GM18511 (cell line): ENCODE data around the gene PLA2G4D.

ENCODE experiments used
- ATAC-seq: cut with Tn5 transposase; IDR thresholded peaks from one replicate; pipeline ENCODE4 v1.9.1; 2021; ENCODE audit warnings: mild to moderate bottlenecking, moderate library complexity; ENCODE audit not compliant: unreplicated experiment

The PLA2G4D gene

DNA sequence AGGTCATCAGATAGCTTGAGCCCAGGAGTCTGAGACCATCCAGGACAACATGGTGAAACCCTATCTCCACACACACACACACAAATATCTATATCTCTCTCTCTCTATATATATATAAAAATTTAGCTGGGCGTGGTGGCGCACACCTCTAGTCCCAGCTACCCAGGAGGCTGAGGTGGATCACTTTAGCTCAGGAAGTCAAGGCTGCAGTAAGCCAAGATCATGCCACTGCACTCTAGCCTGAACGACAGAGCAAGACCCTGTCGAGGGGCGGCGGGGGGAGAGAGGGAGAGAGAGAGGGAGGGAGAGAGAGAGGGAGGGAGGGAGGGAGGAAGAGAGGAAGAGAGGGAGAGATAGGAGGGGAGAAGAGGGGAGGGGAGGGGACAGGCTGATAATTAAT lies 34.1 kb upstream of the PLA2G4D start:
- no peak for ATAC-seq

DNA sequence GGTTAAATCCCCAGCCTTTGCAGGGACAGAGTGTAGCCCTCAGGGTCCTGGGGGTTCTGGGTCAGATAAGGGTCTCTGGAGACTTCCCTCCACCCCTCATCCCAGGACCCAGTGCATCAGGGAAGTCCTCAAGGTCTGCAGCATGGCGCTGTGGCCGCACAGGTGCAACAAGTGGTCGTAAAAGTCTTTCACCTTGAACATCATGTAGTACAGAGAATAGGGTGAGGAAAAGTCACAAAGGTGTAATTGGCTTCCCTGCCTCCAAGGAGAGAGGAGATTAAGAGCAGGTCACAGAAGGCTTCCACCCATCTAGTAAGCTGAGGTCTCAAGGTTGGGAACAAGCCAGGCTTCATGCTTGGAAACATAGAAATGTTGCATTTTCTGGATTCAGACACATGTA lies 29.2 kb upstream of the PLA2G4D start:
- no peak for ATAC-seq

- ATAC-seq: no peak
These were observed 27.3 kb upstream of the PLA2G4D start for GRCh38 chr15:42121682-42122081.

- ATAC-seq: no peak
These were observed 26.7 kb upstream of the PLA2G4D start for GRCh38 chr15:42121021-42121420.

DNA sequence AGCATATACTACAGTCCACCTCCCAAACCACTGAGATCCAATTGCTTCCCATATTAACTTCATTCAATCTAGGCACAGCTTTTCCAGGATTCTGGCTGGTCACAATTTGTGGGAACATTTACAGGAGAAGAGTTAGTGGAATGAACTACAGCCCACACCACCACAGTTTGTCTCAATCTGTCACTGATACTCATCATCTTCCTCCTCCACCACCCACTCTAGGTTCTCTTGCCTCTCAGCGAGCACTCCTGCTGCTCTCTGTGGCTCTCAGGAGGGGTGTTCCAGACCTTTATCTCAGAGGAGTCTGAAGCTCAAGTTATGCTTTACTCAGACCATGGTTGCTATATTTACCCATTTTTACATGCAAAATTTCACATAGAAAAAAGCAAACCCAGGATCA lies 25.9 kb upstream of the PLA2G4D start:
- ATAC-seq: no peak

DNA sequence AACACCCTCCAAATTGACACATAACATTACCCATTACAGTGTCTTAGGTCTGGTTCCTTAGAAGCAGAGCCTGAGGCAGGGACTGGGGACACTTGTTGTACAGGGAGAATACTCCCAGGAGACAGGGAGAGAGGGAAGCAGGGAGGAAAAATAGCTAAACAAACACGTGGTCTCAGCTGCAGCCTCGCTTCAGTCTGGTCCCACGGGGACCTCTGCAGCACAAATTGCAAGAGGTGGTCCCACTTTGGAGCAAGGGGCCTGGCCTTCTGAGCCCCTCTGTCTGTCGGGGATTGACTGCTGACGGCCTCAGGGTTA lies 25.0 kb upstream of the PLA2G4D start:
- no peak for ATAC-seq

- ATAC-seq: no peak
These were observed 24.5 kb upstream of the PLA2G4D start for GRCh38 chr15:42118650-42119445.

GRCh38 chr15:42111924-42112323 lies 17.6 kb upstream of the PLA2G4D start:
- no peak for ATAC-seq

DNA sequence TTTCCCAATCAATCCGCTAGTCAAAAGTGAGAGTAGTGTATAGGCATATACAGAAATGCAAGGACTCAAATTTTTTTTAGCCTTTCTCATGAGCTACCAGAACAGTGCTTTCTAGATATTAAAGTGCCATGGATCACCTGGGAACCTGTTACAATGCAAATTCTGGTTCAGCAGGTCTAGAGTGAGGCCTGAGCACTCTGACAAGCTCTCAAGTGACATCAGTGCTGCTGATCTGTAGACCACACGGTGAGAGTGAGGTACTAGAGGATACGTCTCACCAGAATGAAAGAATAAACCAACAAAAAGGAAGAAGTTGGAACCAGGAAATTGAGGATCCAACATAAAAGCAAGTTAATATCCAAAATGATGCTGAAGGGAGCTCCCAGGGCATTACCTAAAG lies 16.0 kb upstream of the PLA2G4D start:
- ATAC-seq: no peak

DNA sequence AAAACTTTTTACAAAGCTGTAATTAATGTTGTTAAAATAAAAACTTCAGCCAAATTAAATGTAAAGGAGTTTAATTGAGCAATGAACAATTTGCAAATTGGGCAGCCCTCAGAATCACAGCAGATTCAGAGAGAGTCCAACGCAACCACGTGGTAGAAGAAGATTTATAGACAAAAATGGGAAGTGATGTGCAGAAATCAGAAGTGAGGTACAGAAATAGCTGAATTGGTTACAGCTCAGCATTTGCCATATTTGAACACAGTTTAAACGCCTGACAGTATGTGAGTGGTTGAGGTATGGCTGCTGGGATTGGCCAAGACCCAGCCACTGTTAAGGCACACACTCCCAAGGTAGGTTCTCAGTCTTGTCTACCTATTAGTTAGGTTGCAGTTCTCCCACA lies 14.4 kb upstream of the PLA2G4D start:
- no peak for ATAC-seq

DNA sequence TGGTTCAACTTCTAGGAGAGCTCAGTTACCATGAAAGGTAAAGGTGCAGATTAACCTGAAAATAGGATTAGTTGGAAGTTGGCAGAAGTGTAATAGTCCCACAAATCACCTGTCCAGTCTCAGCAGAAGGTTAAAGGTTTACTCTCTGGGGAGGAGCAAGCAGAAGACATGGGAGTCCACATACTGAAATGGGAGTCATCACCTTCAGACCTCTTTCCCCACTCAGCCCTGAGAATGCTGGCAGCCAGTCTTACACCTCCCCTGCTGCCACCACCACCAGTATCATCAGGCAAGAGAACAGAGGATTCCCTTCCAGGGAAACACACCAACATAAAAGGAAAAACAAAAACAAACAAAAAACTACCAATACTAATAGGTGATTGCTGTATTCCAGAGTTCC lies 13.8 kb upstream of the PLA2G4D start:
- ATAC-seq: no peak

- no peak for ATAC-seq
These were observed 13.1 kb upstream of the PLA2G4D start for GRCh38 chr15:42107473-42107872.

DNA sequence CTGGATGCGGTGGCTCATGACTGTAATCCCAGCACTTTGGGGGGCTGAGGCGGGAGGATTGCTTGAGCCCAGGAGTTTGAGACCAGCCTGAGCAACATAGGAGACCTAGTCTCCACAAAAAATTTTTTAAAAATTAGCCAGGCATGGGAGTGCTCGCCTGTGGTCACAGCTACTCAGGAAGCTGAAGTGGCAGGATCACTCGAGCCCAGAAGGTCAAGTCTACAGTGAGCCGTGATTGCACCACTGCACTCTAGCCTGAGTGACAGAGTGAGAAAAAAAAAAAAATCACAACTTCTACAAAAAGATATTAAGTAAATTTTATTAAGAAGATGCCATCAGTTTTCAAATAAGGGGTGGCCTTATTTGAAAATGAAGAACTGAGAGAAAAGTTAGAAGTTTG lies 11.9 kb upstream of the PLA2G4D start:
- no peak for ATAC-seq

DNA sequence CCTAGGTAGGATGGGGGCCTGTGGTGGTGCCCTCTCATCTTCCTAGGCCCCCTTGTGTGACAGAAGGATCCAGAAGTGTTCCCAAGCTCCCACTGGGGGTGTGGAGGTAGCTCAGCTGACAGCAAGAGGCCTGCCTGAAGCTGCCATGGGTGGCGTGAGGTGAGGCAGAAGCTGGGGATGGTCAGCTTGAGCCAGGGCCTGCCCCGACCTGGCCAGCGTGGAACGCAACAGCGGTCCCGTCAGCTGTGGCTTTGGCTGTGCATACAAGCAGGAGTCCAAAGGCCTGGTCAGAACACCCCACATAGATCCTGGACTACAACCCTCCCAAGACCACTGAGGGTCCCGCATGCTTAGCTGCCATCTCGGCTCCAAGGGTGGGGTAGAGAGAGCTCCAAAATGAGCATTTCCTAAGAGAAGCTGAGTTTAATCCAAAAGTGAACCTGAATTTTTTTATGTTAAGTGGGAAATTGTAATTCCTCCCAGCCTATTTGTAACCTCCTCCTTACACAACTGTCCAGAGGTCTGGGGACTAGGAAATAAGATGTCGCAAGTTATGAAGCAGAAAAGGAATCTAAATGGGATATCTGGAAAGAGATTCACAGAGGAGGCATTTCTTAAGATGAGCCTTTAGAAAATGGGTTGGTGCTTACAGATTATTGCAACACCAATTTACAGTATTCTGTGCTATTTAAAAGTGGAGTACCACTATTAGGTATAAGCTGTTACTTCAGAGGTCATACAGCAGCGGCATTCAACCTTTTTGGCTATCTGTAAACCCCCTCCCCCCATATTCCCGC lies 9.9 kb upstream of the PLA2G4D start:
- ATAC-seq: no peak

DNA sequence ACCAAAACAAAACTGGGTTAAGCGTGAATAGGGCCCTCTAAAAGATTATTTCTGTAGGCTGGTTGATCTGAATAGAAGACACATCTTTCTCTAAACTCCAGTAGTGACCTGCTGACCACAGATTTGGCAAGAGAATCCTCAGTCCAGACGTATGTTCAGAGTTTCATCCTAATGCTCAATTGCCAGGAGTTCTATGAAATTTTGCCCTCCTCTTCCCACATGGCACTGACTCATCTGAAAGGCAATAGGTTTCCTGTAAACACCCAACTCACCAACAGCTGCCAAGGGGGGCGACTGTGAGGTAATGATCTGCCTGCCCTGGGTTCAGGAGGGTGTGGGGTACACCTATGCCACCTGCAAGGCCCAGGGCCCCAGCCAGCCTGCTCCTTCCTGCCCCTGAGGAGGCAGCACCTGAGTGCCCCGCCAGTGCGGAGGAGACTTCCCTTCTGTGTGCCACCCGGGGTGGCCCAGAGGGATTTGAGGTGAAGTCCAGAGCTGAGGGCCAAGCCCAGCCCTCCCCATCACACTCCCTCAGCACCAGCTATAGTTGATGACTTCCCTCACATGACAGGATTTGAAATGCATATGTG lies 8.4 kb upstream of the PLA2G4D start:
- ATAC-seq: no peak

GRCh38 chr15:42101861-42102260 lies 7.5 kb upstream of the PLA2G4D start:
- ATAC-seq: no peak

- no peak for ATAC-seq
These were observed 5.8 kb upstream of the PLA2G4D start for GRCh38 chr15:42100021-42100800.

DNA sequence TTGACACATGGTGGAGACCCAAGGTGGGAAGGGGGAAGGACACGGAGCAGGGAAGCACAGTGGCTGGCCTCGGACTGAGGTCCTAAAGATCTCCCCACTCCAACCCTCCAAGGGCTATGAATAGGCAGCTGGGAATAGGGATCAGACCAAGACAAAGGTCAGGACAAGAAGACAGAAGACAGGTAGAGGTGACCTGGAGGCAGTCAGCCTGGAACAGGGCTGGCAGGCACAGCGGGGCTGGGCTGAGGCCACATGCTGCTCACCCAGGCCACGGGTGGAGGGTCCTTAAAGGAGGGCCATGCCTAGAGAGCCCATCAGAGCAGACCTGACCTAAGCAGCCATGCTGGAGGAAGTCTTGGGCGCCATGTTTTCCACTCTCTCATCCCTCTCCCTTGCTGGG lies 2.7 kb upstream of the PLA2G4D start:
- ATAC-seq: no peak

DNA sequence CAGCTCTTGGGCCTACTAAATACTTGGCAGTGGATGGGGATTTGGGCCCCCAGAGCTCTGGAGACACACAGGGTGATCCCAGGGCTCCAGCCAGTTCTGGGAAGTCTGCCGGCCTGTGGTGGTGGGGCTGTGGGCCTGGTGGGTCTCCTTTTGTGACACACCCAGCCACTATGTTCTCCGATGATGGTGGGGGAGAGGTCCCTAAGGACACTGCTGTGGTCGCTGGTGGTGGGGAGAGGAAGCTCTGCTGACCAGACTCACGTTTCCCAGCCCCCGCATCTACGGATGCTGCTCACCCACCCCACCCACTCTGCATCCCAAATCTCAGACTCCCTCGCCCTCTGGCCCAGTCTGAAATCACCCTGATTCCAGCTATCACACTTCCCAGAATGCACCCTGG lies 396 bp downstream of the PLA2G4D start:
- no peak for ATAC-seq

GRCh38 chr15:42092398-42093318 lies 1.7 kb downstream of the PLA2G4D start:
- ATAC-seq: no peak
